ACHN (cell line): ENCODE results near the gene SQSTM1.
"Not testable (repeated sequence)": the region's sequence is repeated elsewhere in the genome, so short reads cannot be mapped to it uniquely, and the experiment has no call there.

Experiments
- DNase-seq: peaks from one replicate; pipeline ENCODE4 v3.0.0-alpha.2; 2015
- in situ Hi-C: cut with HindIII; loops from 2 replicates; pipeline ENCODE4 v1.10.0; 2017; ENCODE audit warnings: low sequenced_read_pairs, low pct_ligation_motif_present, low pct_unique_long_range_greater_than_20kb

Gene SQSTM1

GRCh38 chr5:179820483-179821297 is at the start of gene SQSTM1:
Gene SQSTM1 (plus strand): TSS chr5:179820905. CDS start chr5:179820937, 32 bp downstream.
- in situ Hi-C loops: no loop called here
- DNase-seq: peak; percentile 72

GRCh38 chr5:179771311-179771895 is 49.3 kb upstream of the SQSTM1 start:
- in situ Hi-C loops: no loop called here
- DNase-seq: no peak

GRCh38 chr5:179772351-179772750 is 48.4 kb upstream of the SQSTM1 start:
- DNase-seq: no peak
- in situ Hi-C loops: no loop called here

GRCh38 chr5:179773686-179774040 is 47.0 kb upstream of the SQSTM1 start:
- in situ Hi-C loops: no loop called here

GRCh38 chr5:179774442-179774841 is 46.3 kb upstream of the SQSTM1 start:
- in situ Hi-C loops: no loop called here
- DNase-seq: no peak

More at GRCh38 chr5:179773686-179774040, 47.0 kb upstream of the SQSTM1 start:
- DNase-seq: no peak

- in situ Hi-C loops: no loop called here
- DNase-seq: no peak
Measured at GRCh38 chr5:179776411-179776938, 44.2 kb upstream of the SQSTM1 start.

- DNase-seq: no peak
- in situ Hi-C loops: no loop called here
Measured at GRCh38 chr5:179777456-179777855, 43.2 kb upstream of the SQSTM1 start.

GRCh38 chr5:179777909-179778308 is 42.8 kb upstream of the SQSTM1 start:
- no peak for DNase-seq
- in situ Hi-C loops: no loop called here

GRCh38 chr5:179778591-179778990 is 42.1 kb upstream of the SQSTM1 start:
- no peak for DNase-seq
- in situ Hi-C loops: no loop called here

GRCh38 chr5:179779826-179780225 is 40.9 kb upstream of the SQSTM1 start:
- DNase-seq: no peak
- in situ Hi-C loops: no loop called here

GRCh38 chr5:179780362-179780761 is 40.3 kb upstream of the SQSTM1 start:
- in situ Hi-C loops: no loop called here
- DNase-seq: no peak

GRCh38 chr5:179781846-179782245 is 38.9 kb upstream of the SQSTM1 start:
- in situ Hi-C loops: no loop called here
- no peak for DNase-seq

- in situ Hi-C loops: no loop called here
Measured at GRCh38 chr5:179783128-179783527, 37.6 kb upstream of the SQSTM1 start.

GRCh38 chr5:179786861-179787260 is 33.8 kb upstream of the SQSTM1 start:
- DNase-seq: no peak
- in situ Hi-C loops: no loop called here

More at GRCh38 chr5:179783128-179783527, 37.6 kb upstream of the SQSTM1 start:
- DNase-seq: no peak

- DNase-seq: no peak
- in situ Hi-C loops: no loop called here
Measured at GRCh38 chr5:179788193-179788854, 32.4 kb upstream of the SQSTM1 start.

- in situ Hi-C loops, DNase-seq: not testable (repeated sequence)
Measured at GRCh38 chr5:179789278-179789677, 31.4 kb upstream of the SQSTM1 start.

GRCh38 chr5:179791881-179792611 is 28.7 kb upstream of the SQSTM1 start:
- in situ Hi-C loops: no loop called here

GRCh38 chr5:179792612-179793467 is 27.9 kb upstream of the SQSTM1 start:
- in situ Hi-C loops: no loop called here

More at GRCh38 chr5:179791881-179792611, 28.7 kb upstream of the SQSTM1 start:
- DNase-seq: no peak

More at GRCh38 chr5:179792612-179793467, 27.9 kb upstream of the SQSTM1 start:
- DNase-seq: no peak
